Embryonic facial prominence (tissue), 1 donor: ENCODE results near the gene SPATA31E1.
"Not testable (repeated sequence)": the region's sequence is repeated elsewhere in the genome, so short reads cannot be mapped to it uniquely, and the experiment has no call there.

ENCODE experiments used
- DNase-seq: peaks from one replicate; pipeline ENCODE4 v3.0.0-alpha.2; 2016; ENCODE audit errors: extremely low spot score

SPATA31E1 gene

GRCh38 chr9:87882627-87883026 is at the start of gene SPATA31E1:
Gene SPATA31E1, plus strand, starts transcription at chr9:87882877. Its CDS starts 15 bp downstream, at chr9:87882892.
- no peak for DNase-seq

GRCh38 chr9:87834357-87834756 is 48.3 kb upstream of the SPATA31E1 start:
- DNase-seq, result no peak

GRCh38 chr9:87836536-87836935 is 46.1 kb upstream of the SPATA31E1 start:
- DNase-seq, result no peak

- DNase-seq, result peak; percentile 13
Measured at GRCh38 chr9:87836951-87837705, 45.5 kb upstream of the SPATA31E1 start.

GRCh38 chr9:87840134-87840533 is 42.5 kb upstream of the SPATA31E1 start:
- no peak for DNase-seq

- DNase-seq, result no peak
Measured at GRCh38 chr9:87842878-87843585, 39.6 kb upstream of the SPATA31E1 start.

GRCh38 chr9:87844506-87844905 is 38.2 kb upstream of the SPATA31E1 start:
- no peak for DNase-seq

- not testable (repeated sequence) for DNase-seq
Measured at GRCh38 chr9:87847817-87848216, 34.9 kb upstream of the SPATA31E1 start.

GRCh38 chr9:87849144-87849758 is 33.4 kb upstream of the SPATA31E1 start:
- no peak for DNase-seq

GRCh38 chr9:87850391-87850790 is 32.3 kb upstream of the SPATA31E1 start:
- no peak for DNase-seq

- DNase-seq, result not testable (repeated sequence)
Measured at GRCh38 chr9:87851186-87851585, 31.5 kb upstream of the SPATA31E1 start.

- no peak for DNase-seq
Measured at GRCh38 chr9:87853302-87853701, 29.4 kb upstream of the SPATA31E1 start.

- no peak for DNase-seq
Measured at GRCh38 chr9:87853876-87854579, 28.6 kb upstream of the SPATA31E1 start.

GRCh38 chr9:87854580-87854955 is 28.1 kb upstream of the SPATA31E1 start:
- no peak for DNase-seq

- DNase-seq, result no peak
Measured at GRCh38 chr9:87855061-87855460, 27.6 kb upstream of the SPATA31E1 start.

GRCh38 chr9:87857141-87857947 is 25.3 kb upstream of the SPATA31E1 start:
- no peak for DNase-seq

- no peak for DNase-seq
Measured at GRCh38 chr9:87857948-87858335, 24.7 kb upstream of the SPATA31E1 start.

- DNase-seq, result no peak
Measured at GRCh38 chr9:87859137-87859536, 23.5 kb upstream of the SPATA31E1 start.

GRCh38 chr9:87859786-87860185 is 22.9 kb upstream of the SPATA31E1 start:
- DNase-seq, result no peak

GRCh38 chr9:87861332-87861731 is 21.3 kb upstream of the SPATA31E1 start:
- DNase-seq, result no peak

- DNase-seq, result no peak
Measured at GRCh38 chr9:87862536-87863268, 20.0 kb upstream of the SPATA31E1 start.
